Stimulated activated naive CD8-positive, alpha-beta T cell treated with anti-CD3 and anti-CD28 coated beads, Interleukin-15, Interleukin-2, amounts not matched to agents 100 ng/mL and 50 ng/mL, for 24 hours (primary cell): Measurements from ENCODE around the gene HOMER3.

Experiments used
- H3K27ac Mint-ChIP-seq: one replicate; pipeline ENCODE4 v1.8.0; 2021; ENCODE audit warnings: mild to moderate bottlenecking, mixed read lengths
- H3K27me3 Mint-ChIP-seq: one replicate; pipeline ENCODE4 v1.8.0; 2021; ENCODE audit warnings: mixed read lengths
- H3K36me3 Mint-ChIP-seq: one replicate; pipeline ENCODE4 v1.8.0; 2021; ENCODE audit warnings: low read depth, mixed read lengths
- H3K4me1 Mint-ChIP-seq: one replicate; pipeline ENCODE4 v1.8.0; 2021; ENCODE audit warnings: low read depth, mixed read lengths
- H3K4me3 Mint-ChIP-seq: one replicate; pipeline ENCODE4 v1.8.0; 2021; ENCODE audit warnings: mild to moderate bottlenecking, mixed read lengths
- H3K9me3 Mint-ChIP-seq: one replicate; pipeline ENCODE4 v1.8.0; 2021; ENCODE audit warnings: mixed read lengths

The HOMER3 gene

DNA sequence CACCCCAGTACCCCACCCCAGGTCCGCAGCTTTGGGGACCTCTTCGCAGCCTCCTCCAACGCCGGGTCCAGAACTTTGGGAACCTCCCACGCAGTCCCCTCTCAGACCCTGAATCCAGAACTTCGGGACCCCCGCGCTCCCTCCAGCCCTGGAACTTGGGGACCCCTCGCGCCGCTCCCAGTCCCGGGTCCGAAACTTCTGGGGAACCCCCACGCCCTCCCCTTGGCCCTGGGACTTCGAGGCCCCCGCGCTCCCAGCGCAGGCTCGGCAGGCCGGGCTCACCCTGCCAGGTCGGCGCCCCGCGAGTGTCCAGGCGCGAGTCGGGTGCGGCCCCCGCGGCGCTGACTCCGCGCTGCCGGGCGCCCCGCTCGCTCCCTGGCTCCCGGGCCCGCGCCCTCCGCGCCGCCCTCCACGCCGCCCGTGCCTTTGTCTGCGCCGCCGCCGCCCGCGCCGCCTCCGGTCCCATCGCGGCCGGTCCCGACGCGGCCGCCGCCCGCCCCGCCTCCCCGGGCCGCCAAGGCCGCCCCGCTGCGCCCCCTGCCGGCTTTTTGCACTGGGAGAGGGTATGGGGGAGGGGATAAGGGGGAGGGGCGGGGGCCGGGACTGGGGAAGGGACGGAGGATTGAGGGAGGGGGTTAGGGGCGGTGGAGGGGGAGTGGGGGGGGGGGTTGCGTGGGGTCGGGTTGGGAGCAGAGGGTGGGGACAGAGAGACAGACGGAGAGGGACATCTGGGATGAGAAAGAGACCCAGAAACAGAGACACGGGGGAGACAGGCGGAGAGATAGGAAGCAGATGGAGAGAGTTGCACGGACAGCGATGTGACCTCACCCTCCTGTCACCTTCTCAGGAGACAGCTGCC lies at the start of gene HOMER3:
HOMER3 (minus strand) TSS at position 449 of the 859 bp plus-strand sequence. CDS start 2,235 bp downstream, outside the sequence.
- Mint-ChIP-seq H3K36me3 (no peaks in the 10 kb centered on the region), H3K9me3 (no peaks in the 10 kb centered on the region), H3K4me3 (peak within 1 kb of the TSS; percentile 70), H3K4me1 (peaks cover 14% of the 10 kb centered on the region), H3K27ac (no peak within 1 kb of the TSS), H3K27me3 (peaks cover 30% of the 10 kb centered on the region)

- Mint-ChIP-seq H3K36me3 (peaks cover 29% of the 10 kb centered on the region), H3K27ac (no peak overlapping the region), H3K4me1 (no peaks in the 10 kb centered on the region), H3K27me3 (no peaks in the 10 kb centered on the region), H3K4me3 (no peak overlapping the region), H3K9me3 (no peaks in the 10 kb centered on the region)
Observed at GRCh38 chr19:18990128-18990708, 49.2 kb upstream of the HOMER3 start.

DNA sequence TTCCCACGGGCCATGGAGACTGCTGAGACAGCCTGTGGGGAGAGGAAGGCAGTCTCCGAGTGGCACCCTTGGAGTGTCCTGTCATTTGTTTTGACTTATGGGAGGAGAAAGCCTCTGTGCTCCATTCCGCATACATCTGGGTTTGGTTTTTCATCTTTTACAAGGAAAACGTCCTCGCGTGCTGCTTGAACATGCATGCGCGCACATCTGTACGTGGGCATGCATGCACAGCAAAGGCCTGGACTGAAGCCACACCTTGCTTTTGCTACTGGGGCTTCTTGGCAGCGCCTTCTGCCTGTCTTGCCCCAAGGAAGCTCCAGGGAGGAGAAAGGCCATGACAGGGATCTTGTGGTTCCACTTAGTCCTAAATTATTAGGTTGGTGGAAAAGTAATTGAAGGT lies 48.3 kb upstream of the HOMER3 start:
- Mint-ChIP-seq H3K4me1 (no peaks in the 10 kb centered on the region), H3K27ac (no peak overlapping the region), H3K27me3 (peaks cover 5% of the 10 kb centered on the region), H3K4me3 (no peak overlapping the region), H3K36me3 (peaks cover 24% of the 10 kb centered on the region), H3K9me3 (no peaks in the 10 kb centered on the region)

- H3K4me1 Mint-ChIP-seq = no peaks in the 10 kb centered on the region
- H3K27me3 Mint-ChIP-seq = peaks cover 5% of the 10 kb centered on the region
- H3K4me3 Mint-ChIP-seq = no peak overlapping the region
- H3K9me3 Mint-ChIP-seq = no peaks in the 10 kb centered on the region
- H3K36me3 Mint-ChIP-seq = peaks cover 7% of the 10 kb centered on the region
- H3K27ac Mint-ChIP-seq = no peak overlapping the region
Observed at GRCh38 chr19:18987456-18987855, 46.4 kb upstream of the HOMER3 start.

- Mint-ChIP-seq H3K27ac (no peak overlapping the region), H3K4me1 (no peaks in the 10 kb centered on the region), H3K4me3 (no peak overlapping the region), H3K27me3 (peaks cover 5% of the 10 kb centered on the region), H3K9me3 (no peaks in the 10 kb centered on the region), H3K36me3 (no peaks in the 10 kb centered on the region)
Observed at GRCh38 chr19:18985257-18985656, 44.2 kb upstream of the HOMER3 start.

DNA sequence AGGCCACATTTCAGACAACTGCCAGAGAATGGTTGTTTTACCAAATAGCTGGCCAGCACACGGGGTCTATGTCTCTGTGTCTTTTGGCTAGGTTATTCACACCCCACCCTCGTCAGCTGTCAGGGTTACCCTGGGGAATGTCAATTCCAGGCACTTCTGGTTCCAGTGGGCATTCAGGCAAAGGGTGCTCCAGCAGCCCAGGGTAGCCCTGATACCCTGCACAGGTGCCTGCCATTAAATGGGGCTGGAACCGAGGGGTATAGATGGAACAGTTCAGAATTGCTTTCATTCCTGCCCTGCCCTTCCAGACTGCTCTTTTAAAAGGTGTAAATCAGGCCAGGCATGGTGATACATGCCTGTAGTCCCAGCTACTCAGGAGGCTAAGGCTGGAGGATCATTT lies 43.2 kb upstream of the HOMER3 start:
- no peaks in the 10 kb centered on the region for H3K36me3 Mint-ChIP-seq
- peaks cover 5% of the 10 kb centered on the region for H3K27me3 Mint-ChIP-seq
- no peaks in the 10 kb centered on the region for H3K9me3 Mint-ChIP-seq
- no peak overlapping the region for H3K4me3 Mint-ChIP-seq
- H3K4me1 Mint-ChIP-seq = no peaks in the 10 kb centered on the region
- H3K27ac Mint-ChIP-seq = no peak overlapping the region

GRCh38 chr19:18982669-18983068 lies 41.7 kb upstream of the HOMER3 start:
- no peak overlapping the region for H3K4me3 Mint-ChIP-seq
- no peaks in the 10 kb centered on the region for H3K9me3 Mint-ChIP-seq
- no peaks in the 10 kb centered on the region for H3K4me1 Mint-ChIP-seq
- H3K36me3 Mint-ChIP-seq = no peaks in the 10 kb centered on the region
- peaks cover 5% of the 10 kb centered on the region for H3K27me3 Mint-ChIP-seq
- H3K27ac Mint-ChIP-seq = no peak overlapping the region

DNA sequence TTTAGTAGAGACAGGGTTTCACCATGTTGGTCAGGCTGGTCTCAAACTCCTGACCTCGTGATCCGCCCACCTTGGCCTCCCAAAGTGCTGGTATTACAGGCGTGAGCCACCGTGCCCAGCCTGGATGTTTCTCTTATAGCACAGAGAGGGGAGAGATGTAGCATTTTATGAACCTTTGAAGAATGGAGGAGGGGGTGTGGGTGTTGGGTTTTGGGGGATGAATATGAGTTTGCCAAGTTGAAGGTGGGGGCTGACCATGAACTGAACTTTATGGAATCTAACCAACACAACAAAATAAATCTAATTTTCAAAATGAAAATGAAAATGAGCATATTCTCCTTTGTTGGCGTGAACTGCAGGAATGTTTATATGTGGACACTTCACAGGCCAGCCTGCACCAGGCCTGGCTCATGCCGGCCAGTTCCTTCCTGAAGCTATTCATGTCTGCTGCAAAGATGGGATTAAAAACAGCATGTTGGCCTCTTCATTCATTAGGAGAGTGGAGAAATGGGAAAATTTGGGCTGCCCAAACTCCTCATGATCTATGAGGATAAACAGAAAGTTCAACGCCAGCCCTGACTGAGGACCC lies 39.5 kb upstream of the HOMER3 start:
- Mint-ChIP-seq H3K9me3 (no peaks in the 10 kb centered on the region), H3K27me3 (peaks cover 5% of the 10 kb centered on the region), H3K36me3 (no peaks in the 10 kb centered on the region)

DNA sequence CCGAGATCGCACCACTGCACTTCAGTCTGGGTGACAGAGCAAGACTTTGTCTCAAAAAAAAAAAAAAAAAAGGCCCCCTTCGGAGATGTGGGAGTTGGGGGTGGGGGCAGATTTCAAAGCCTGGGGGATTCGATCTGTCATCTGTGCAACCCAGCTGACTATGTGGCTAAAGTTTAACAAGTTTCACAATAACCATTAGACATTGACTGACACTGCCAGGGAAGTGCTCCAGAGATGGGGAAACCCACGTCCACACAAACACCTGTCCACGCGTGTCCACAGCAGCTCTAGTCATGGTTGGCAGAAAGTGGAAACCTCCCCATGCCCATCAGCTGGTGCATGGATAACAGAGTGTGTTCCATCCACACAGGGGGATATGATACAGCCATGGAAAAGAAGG lies 37.6 kb upstream of the HOMER3 start:
- no peaks in the 10 kb centered on the region for H3K9me3 Mint-ChIP-seq
- H3K27me3 Mint-ChIP-seq = no peaks in the 10 kb centered on the region
- H3K36me3 Mint-ChIP-seq = no peaks in the 10 kb centered on the region
- no peaks in the 10 kb centered on the region for H3K4me1 Mint-ChIP-seq
- H3K4me3 Mint-ChIP-seq = no peak overlapping the region
- H3K27ac Mint-ChIP-seq = no peak overlapping the region

More for the DNA sequence above, 39.5 kb upstream of the HOMER3 start:
- H3K4me1 Mint-ChIP-seq = no peaks in the 10 kb centered on the region
- no peak overlapping the region for H3K27ac Mint-ChIP-seq
- H3K4me3 Mint-ChIP-seq = no peak overlapping the region

- H3K9me3 Mint-ChIP-seq = no peaks in the 10 kb centered on the region
- no peaks in the 10 kb centered on the region for H3K4me1 Mint-ChIP-seq
- H3K4me3 Mint-ChIP-seq = no peak overlapping the region
- H3K36me3 Mint-ChIP-seq = no peaks in the 10 kb centered on the region
- peaks cover 4% of the 10 kb centered on the region for H3K27me3 Mint-ChIP-seq
- H3K27ac Mint-ChIP-seq = no peak overlapping the region
Observed at GRCh38 chr19:18975869-18976268, 34.9 kb upstream of the HOMER3 start.

GRCh38 chr19:18975011-18975410 lies 34.0 kb upstream of the HOMER3 start:
- no peak overlapping the region for H3K27ac Mint-ChIP-seq
- H3K4me3 Mint-ChIP-seq = no peak overlapping the region
- H3K36me3 Mint-ChIP-seq = no peaks in the 10 kb centered on the region
- peaks cover 4% of the 10 kb centered on the region for H3K27me3 Mint-ChIP-seq
- no peaks in the 10 kb centered on the region for H3K9me3 Mint-ChIP-seq
- no peaks in the 10 kb centered on the region for H3K4me1 Mint-ChIP-seq

- Mint-ChIP-seq H3K9me3 (no peaks in the 10 kb centered on the region), H3K36me3 (no peaks in the 10 kb centered on the region), H3K27ac (no peak overlapping the region), H3K4me1 (peaks cover 4% of the 10 kb centered on the region), H3K27me3 (peaks cover 8% of the 10 kb centered on the region), H3K4me3 (no peak overlapping the region)
Observed at GRCh38 chr19:18972851-18973250, 31.8 kb upstream of the HOMER3 start.

- Mint-ChIP-seq H3K4me3 (no peak overlapping the region), H3K4me1 (peaks cover 4% of the 10 kb centered on the region), H3K36me3 (no peaks in the 10 kb centered on the region), H3K27me3 (peaks cover 8% of the 10 kb centered on the region), H3K27ac (no peak overlapping the region), H3K9me3 (no peaks in the 10 kb centered on the region)
Observed at GRCh38 chr19:18972301-18972811, 31.3 kb upstream of the HOMER3 start.

DNA sequence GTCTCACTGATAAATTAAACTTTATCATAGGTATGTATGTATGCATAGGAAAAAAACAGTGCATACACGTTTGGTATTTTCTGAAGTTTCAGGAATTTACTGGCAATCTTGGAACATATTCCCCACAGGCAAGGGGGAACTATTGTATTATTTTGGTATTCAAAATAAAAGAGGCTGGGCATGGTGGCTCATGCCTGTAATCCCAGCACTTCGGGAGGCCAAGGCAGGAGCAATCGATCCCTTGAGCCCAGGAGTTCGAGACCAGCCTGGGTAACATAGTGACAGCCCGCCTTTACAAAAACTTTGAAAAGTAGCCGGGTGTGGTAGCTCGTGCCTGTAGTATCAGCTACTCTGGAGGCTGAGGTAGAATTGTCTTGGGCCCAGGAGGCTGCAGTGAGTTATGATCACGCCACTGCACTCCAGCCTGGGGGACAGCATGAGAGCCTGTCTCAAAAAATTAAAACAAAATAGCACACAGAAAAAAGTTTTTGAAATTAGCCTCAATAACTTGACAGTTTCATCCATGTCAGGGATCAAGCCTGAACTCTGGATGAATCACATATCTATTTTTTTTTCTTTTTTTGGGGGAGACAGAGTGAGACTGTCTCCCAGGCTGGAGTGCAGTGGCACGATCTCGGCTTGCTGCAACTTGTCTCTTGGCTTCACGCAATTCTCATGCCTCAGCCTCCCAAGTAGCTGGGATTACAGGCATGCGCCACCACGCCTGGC lies 29.1 kb upstream of the HOMER3 start:
- H3K27me3 Mint-ChIP-seq = peaks cover 8% of the 10 kb centered on the region
- no peak overlapping the region for H3K27ac Mint-ChIP-seq
- H3K9me3 Mint-ChIP-seq = no peaks in the 10 kb centered on the region
- no peak overlapping the region for H3K4me3 Mint-ChIP-seq
- no peaks in the 10 kb centered on the region for H3K36me3 Mint-ChIP-seq
- H3K4me1 Mint-ChIP-seq = peaks cover 4% of the 10 kb centered on the region
